Right lobe of liver (tissue), 6 donors: ENCODE results near the gene CSK. TPM values are rescaled to one million over a fixed set of nuclear protein-coding genes. Genes with fewer than 3 reads are reported as not detected.
A peak's percentile ranks its signal among the peaks of the same experiment; 100 is the strongest.

Source experiments
- ATAC-seq, 4 donors: fragments of 200-7000 bp; cut with Tn5 transposase; one replicate each; pipeline ENCODE4 v1.9.1; 2020; ENCODE audit warnings: mild to moderate bottlenecking in 4 of 4, moderate library complexity in 4 of 4
- DNase-seq, 3 donors: peaks; one replicate each; pipeline ENCODE4 v3.0.0-alpha.2; 2020
- H3K27ac ChIP-seq, 3 donors: fragments of 200-600 bp; one replicate each; pipeline ENCODE4 v1.8.0; 2022
- H3K27me3 ChIP-seq, 2 donors: fragments of 200-600 bp; one replicate each; pipeline ENCODE4 v1.8.0; 2022
- H3K36me3 ChIP-seq, 4 donors: fragments of 200-600 bp; sonication (generic) in 1 of 4; one replicate each; pipeline versions ENCODE4 v1.5.1 to v1.8.0; 2017 to 2022; ENCODE audit warnings: control low read depth in 1 of 4
- H3K4me1 ChIP-seq, 4 donors: fragments of 200-600 bp; sonication (generic) in 1 of 4; one replicate each; pipeline versions ENCODE4 v1.5.1 to v1.8.0; 2017 to 2022; ENCODE audit warnings: control low read depth in 1 of 4
- H3K4me3 ChIP-seq, 3 donors: fragments of 200-600 bp; one replicate each; pipeline ENCODE4 v1.8.0; 2022
- H3K9me3 ChIP-seq, 4 donors: fragments of 200-600 bp; sonication (generic) in 1 of 4; one replicate each; pipeline versions ENCODE4 v1.5.1 to v1.8.0; 2017 to 2022; ENCODE audit warnings: control low read depth in 1 of 4
- CTCF ChIP-seq, 4 donors: fragments of 200-600 bp in 3 of 4; fragments of 450-650 bp in 1 of 4; IDR thresholded peaks; one replicate each; pipeline versions ENCODE4 v1.5.1 to v1.8.0; 2016 to 2022; ENCODE audit warnings: antibody characterized with exemption in 4 of 4, mild to moderate bottlenecking in 2 of 4
- POLR2A ChIP-seq: fragments of 450-650 bp; IDR thresholded peaks from one replicate; pipeline ENCODE4 v1.6.1; 2017; ENCODE audit warnings: antibody characterized with exemption, mild to moderate bottlenecking
- WGBS: methylation state at CpG from one replicate; pipeline ENCODE4 v1.1.6; 2018; ENCODE audit warnings: low coverage, low lambda C conversion rate; ENCODE audit not compliant: insufficient coverage; ENCODE audit errors: missing lambda C conversion rate; 5-methylcytosine and 5-hydroxymethylcytosine counted together
- intact Hi-C, 2 donors: fragments of 100-400 bp; cut with DNase I; formaldehyde crosslinking; loops; one replicate each; pipeline versions ENCODE4 v1.11.2 to v1.14.1; 2022
- total RNA-seq, 6 experiments: library from RNA; depleted of rRNA in 2 of 6; stranded (reverse); fragments of >200 nt in 2 of 6; fragmentation: NEBNext Ultra II Directional in 3 of 6; extraction: Animal tissue kit (Norgen Biotek cat#: 25700) in 3 of 6; gene quantifications; one replicate each; pipeline versions ENCODE4 v1.1.0 to v1.2.4, GENCODE V29; 2016 to 2023
- donor health status: DM: no; HTN: yes; CAD: no.
- donor health status: DM: no; HTN: no; CAD: no.
- donor health status: DM: no; HTN: no; CAD: no.
- donor health status: DM: no; HTN: yes; CAD: no.
- donor health status: DM: no; HTN: yes; CAD: no.

Gene CSK
- total RNA-seq, 6 experiments from 2014 or later = 22.2 to 50.9 (median 32.7) TPM

GRCh38 chr15:74789741-74790079 is 7.8 kb downstream of the CSK start:
- DNase-seq (peak in 1 of 3 donors; percentile 50), ATAC-seq (no peak)
- Histone ChIP-seq H3K36me3 (no peaks in the 10 kb centered on the region), H3K27me3 (no peaks in the 10 kb centered on the region), H3K9me3 (no peaks in the 10 kb centered on the region), H3K4me1 (peaks cover 0 to 52% (median 34%) of the 10 kb centered on the region in 4 donors), H3K27ac (peak overlapping the region; percentile 24 to 73 (median 71)), H3K4me3 (peak overlapping the region in 1 of 3 donors; percentile 19)
- intact Hi-C loops = no loop called here
- no peak for TF ChIP-seq POLR2A
- TF ChIP-seq CTCF (IDR thresholded peaks at IDR 0.05) = no peak
- WGBS = 17% methylated on average over 2 of the region's 3 CpGs

GRCh38 chr15:74790080-74790916 is 8.4 kb downstream of the CSK start:
- H3K4me3 ChIP-seq = no peak overlapping the region
- H3K4me1 ChIP-seq = peaks cover 0 to 53% (median 33%) of the 10 kb centered on the region in 4 donors
- H3K27ac ChIP-seq = peak overlapping the region; percentile 24 to 73 (median 71)
- DNase-seq (peak; percentile 70 to 73 (median 72)), ATAC-seq (peak in 2 of 4 donors; percentile 5 to 9)
- H3K36me3 ChIP-seq = no peaks in the 10 kb centered on the region
- TF ChIP-seq POLR2A (no peak), CTCF (IDR thresholded peaks at IDR 0.05) (no peak)
- WGBS = 24% methylated on average over 11 of the region's 15 CpGs
- no peaks in the 10 kb centered on the region for H3K9me3 ChIP-seq
- no peaks in the 10 kb centered on the region for H3K27me3 ChIP-seq
- intact Hi-C loops = no loop called here

- no peaks in the 10 kb centered on the region for H3K27me3 ChIP-seq
Observed at GRCh38 chr15:74791007-74791406, 9.1 kb downstream of the CSK start.

GRCh38 chr15:74791667-74792066 is 9.8 kb downstream of the CSK start:
- TF ChIP-seq CTCF (IDR thresholded peaks at IDR 0.05) (no peak), POLR2A (no peak)
- 83% methylated on average over 7 of the region's 7 CpGs for WGBS
- Histone ChIP-seq H3K27me3 (no peaks in the 10 kb centered on the region), H3K27ac (no peak overlapping the region), H3K9me3 (no peaks in the 10 kb centered on the region), H3K36me3 (no peaks in the 10 kb centered on the region), H3K4me3 (no peak overlapping the region), H3K4me1 (peaks cover 0 to 60% (median 36%) of the 10 kb centered on the region in 4 donors)
- intact Hi-C loops = no loop called here
- ATAC-seq = no peak
- no peak for DNase-seq

More at GRCh38 chr15:74791007-74791406, 9.1 kb downstream of the CSK start:
- TF ChIP-seq POLR2A (no peak), CTCF (IDR thresholded peaks at IDR 0.05) (no peak)
- H3K9me3 ChIP-seq = no peaks in the 10 kb centered on the region
- intact Hi-C loops = no loop called here
- no peak for DNase-seq
- H3K27ac ChIP-seq = peak overlapping the region in 1 of 3 donors; percentile 73
- peaks cover 0 to 56% (median 35%) of the 10 kb centered on the region in 4 donors for H3K4me1 ChIP-seq
- ATAC-seq = no peak
- H3K36me3 ChIP-seq = no peaks in the 10 kb centered on the region
- H3K4me3 ChIP-seq = no peak overlapping the region
- 44% methylated on average over 1 of the region's 1 CpG for WGBS
